ENCODE measurements around the gene SLC34A1. TPM values are rescaled to one million over a fixed set of nuclear protein-coding genes. Genes with fewer than 3 reads are reported as not detected.

Gene SLC34A1
- total and polyA plus RNA-seq, 2 experiments from 2014 or later, result not detected

GRCh38 chr5:177427211-177427822 lies 43.1 kb downstream of the SLC34A1 start:
- no peak for TF ChIP-seq STAT1 (IDR thresholded peaks at IDR 0.05; ENCODE audit: unreplicated experiment)
- no peak for TF ChIP-seq REST (IDR thresholded peaks at IDR 0.05; ENCODE audit: unreplicated experiment)
- no peak for TF ChIP-seq ZNF114 (CRISPR knock-in tag; IDR thresholded peaks at IDR 0.05)
- no peak for TF ChIP-seq NANOG (IDR thresholded peaks at IDR 0.05; ENCODE audit: borderline replicate concordance)
- no peak for TF ChIP-seq EZH2phosphoT487 (IDR thresholded peaks at IDR 0.05; ENCODE audit: unreplicated experiment)
- TF ChIP-seq, protein P1, sequence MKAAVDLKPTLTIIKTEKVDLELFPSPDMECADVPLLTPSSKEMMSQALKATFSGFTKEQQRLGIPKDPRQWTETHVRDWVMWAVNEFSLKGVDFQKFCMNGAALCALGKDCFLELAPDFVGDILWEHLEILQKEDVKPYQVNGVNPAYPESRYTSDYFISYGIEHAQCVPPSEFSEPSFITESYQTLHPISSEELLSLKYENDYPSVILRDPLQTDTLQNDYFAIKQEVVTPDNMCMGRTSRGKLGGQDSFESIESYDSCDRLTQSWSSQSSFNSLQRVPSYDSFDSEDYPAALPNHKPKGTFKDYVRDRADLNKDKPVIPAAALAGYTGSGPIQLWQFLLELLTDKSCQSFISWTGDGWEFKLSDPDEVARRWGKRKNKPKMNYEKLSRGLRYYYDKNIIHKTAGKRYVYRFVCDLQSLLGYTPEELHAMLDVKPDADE (IDR thresholded peaks at IDR 0.05), result no peak
- no peak for TF ChIP-seq POLR2AphosphoS5 (IDR thresholded peaks at IDR 0.05; ENCODE audit: low read depth)
- no peak for TF ChIP-seq JUNB (IDR thresholded peaks at IDR 0.05; ENCODE audit: unreplicated experiment)
- no peak for TF ChIP-seq CREB1 (CRISPR knock-in tag; IDR thresholded peaks at IDR 0.05; ENCODE audit: low read depth)
- TF ChIP-seq ZNF331 (CRISPR knock-in tag; IDR thresholded peaks at IDR 0.05; ENCODE audit: low read depth), result no peak
- TF ChIP-seq EZH2 (IDR thresholded peaks at IDR 0.05; ENCODE audit: low read depth, unreplicated experiment), result no peak
- TF ChIP-seq, protein P2, sequence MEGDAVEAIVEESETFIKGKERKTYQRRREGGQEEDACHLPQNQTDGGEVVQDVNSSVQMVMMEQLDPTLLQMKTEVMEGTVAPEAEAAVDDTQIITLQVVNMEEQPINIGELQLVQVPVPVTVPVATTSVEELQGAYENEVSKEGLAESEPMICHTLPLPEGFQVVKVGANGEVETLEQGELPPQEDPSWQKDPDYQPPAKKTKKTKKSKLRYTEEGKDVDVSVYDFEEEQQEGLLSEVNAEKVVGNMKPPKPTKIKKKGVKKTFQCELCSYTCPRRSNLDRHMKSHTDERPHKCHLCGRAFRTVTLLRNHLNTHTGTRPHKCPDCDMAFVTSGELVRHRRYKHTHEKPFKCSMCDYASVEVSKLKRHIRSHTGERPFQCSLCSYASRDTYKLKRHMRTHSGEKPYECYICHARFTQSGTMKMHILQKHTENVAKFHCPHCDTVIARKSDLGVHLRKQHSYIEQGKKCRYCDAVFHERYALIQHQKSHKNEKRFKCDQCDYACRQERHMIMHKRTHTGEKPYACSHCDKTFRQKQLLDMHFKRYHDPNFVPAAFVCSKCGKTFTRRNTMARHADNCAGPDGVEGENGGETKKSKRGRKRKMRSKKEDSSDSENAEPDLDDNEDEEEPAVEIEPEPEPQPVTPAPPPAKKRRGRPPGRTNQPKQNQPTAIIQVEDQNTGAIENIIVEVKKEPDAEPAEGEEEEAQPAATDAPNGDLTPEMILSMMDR (conservative IDR thresholded peaks at IDR 0.05; ENCODE audit: low read depth in 2 of 2), result no peak
- TF ChIP-seq, protein P3, sequence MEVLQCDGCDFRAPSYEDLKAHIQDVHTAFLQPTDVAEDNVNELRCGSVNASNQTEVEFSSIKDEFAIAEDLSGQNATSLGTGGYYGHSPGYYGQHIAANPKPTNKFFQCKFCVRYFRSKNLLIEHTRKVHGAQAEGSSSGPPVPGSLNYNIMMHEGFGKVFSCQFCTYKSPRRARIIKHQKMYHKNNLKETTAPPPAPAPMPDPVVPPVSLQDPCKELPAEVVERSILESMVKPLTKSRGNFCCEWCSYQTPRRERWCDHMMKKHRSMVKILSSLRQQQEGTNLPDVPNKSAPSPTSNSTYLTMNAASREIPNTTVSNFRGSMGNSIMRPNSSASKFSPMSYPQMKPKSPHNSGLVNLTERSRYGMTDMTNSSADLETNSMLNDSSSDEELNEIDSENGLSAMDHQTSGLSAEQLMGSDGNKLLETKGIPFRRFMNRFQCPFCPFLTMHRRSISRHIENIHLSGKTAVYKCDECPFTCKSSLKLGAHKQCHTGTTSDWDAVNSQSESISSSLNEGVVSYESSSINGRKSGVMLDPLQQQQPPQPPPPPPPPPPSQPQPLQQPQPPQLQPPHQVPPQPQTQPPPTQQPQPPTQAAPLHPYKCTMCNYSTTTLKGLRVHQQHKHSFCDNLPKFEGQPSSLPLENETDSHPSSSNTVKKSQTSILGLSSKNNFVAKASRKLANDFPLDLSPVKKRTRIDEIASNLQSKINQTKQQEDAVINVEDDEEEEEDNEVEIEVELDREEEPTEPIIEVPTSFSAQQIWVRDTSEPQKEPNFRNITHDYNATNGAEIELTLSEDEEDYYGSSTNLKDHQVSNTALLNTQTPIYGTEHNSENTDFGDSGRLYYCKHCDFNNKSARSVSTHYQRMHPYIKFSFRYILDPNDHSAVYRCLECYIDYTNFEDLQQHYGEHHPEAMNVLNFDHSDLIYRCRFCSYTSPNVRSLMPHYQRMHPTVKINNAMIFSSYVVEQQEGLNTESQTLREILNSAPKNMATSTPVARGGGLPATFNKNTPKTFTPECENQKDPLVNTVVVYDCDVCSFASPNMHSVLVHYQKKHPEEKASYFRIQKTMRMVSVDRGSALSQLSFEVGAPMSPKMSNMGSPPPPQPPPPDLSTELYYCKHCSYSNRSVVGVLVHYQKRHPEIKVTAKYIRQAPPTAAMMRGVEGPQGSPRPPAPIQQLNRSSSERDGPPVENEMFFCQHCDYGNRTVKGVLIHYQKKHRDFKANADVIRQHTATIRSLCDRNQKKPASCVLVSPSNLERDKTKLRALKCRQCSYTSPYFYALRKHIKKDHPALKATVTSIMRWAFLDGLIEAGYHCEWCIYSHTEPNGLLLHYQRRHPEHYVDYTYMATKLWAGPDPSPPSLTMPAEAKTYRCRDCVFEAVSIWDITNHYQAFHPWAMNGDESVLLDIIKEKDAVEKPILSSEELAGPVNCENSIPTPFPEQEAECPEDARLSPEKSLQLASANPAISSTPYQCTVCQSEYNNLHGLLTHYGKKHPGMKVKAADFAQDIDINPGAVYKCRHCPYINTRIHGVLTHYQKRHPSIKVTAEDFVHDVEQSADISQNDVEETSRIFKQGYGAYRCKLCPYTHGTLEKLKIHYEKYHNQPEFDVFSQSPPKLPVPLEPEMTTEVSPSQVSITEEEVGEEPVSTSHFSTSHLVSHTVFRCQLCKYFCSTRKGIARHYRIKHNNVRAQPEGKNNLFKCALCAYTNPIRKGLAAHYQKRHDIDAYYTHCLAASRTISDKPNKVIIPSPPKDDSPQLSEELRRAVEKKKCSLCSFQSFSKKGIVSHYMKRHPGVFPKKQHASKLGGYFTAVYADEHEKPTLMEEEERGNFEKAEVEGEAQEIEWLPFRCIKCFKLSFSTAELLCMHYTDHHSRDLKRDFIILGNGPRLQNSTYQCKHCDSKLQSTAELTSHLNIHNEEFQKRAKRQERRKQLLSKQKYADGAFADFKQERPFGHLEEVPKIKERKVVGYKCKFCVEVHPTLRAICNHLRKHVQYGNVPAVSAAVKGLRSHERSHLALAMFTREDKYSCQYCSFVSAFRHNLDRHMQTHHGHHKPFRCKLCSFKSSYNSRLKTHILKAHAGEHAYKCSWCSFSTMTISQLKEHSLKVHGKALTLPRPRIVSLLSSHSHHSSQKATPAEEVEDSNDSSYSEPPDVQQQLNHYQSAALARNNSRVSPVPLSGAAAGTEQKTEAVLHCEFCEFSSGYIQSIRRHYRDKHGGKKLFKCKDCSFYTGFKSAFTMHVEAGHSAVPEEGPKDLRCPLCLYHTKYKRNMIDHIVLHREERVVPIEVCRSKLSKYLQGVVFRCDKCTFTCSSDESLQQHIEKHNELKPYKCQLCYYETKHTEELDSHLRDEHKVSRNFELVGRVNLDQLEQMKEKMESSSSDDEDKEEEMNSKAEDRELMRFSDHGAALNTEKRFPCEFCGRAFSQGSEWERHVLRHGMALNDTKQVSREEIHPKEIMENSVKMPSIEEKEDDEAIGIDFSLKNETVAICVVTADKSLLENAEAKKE (CRISPR knock-in tag; IDR thresholded peaks at IDR 0.05), result no peak
- peak overlapping the region; percentile 47; the same call in 1 of the 2 replicates for H2AFZ ChIP-seq
- no peaks in the 10 kb centered on the region; the same call in 2 of the 3 replicates for H3K9me3 Mint-ChIP-seq

More at GRCh38 chr5:177427211-177427822, 43.1 kb downstream of the SLC34A1 start:
- H3K36me3 Mint-ChIP-seq (ENCODE audit: low read depth), result peaks cover 4% of the 10 kb centered on the region; the same call in 2 of the 3 replicates
- H3K36me3 ChIP-seq (ENCODE audit: insufficient read depth), result no peaks in the 10 kb centered on the region
- peaks cover 21% of the 10 kb centered on the region for H3K27me3 Mint-ChIP-seq (ENCODE audit: insufficient read depth, low read depth, poor library complexity)
- peak overlapping the region; percentile 84 for H3K4me3 Mint-ChIP-seq
- no peak for DNase-seq (ENCODE audit: low spot score)
- peak overlapping the region; percentile 84; the same call in 1 of the 2 replicates for H3K27ac ChIP-seq (ENCODE audit: low read depth)
- H3K4me3 ChIP-seq, result peak overlapping the region; percentile 89
- no peaks in the 10 kb centered on the region for H3K27me3 ChIP-seq (ENCODE audit: insufficient read depth)
- peaks cover 20% of the 10 kb centered on the region for H3K4me1 ChIP-seq (ENCODE audit: insufficient read depth)
- H3K9me2 ChIP-seq (ENCODE audit: insufficient read depth), result no peaks in the 10 kb centered on the region
- peaks cover 21% of the 10 kb centered on the region for H3K79me2 ChIP-seq (replicated peaks; ENCODE audit: insufficient read depth)
- no peak for ATAC-seq
- H3K27ac Mint-ChIP-seq, result peak overlapping the region; percentile 38; the same call in 1 of the 2 replicates
- peaks cover 24% of the 10 kb centered on the region for H3K4me1 Mint-ChIP-seq
- peaks cover 16% of the 10 kb centered on the region for H3F3A ChIP-seq (replicated peaks; ENCODE audit: low read depth)
- peak overlapping the region; percentile 93 for H3K4me2 ChIP-seq
- H4K20me1 ChIP-seq (replicated peaks; ENCODE audit: insufficient read depth), result peaks cover 13% of the 10 kb centered on the region

All from GM23338 (cell line).